ENCODE measurements around the gene SIGLEC1.

The SIGLEC1 gene

DNA sequence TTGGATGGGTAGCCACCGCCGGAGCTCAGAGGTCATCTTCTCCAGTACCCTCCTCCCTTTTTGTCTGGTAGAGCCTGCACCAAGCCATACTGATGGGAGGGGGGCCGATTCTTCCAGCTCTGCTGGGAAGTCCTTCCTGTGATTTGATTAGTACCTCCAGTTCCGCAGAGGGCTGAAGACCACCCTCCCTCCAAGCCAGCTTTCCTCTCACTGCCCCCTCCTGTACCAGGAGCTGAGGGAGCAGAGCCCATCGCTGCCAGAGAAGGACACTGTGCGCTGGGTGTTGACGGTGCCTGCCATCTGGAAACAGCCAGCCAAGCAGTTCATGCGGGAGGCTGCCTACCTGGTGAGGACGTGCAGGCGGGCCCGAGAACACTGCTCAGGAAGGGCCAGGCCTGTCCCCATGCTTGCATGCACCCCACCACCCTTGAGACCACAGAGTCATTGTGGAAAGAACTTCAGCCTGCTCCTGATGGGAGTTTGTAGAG, 33.3 kb upstream of the SIGLEC1 start:
- in situ Hi-C loops (cut with HindIII; ENCODE audit: low sequenced_read_pairs) = no loop called here
- DNase-seq (ENCODE audit: low read depth) = no peak
- H3K4me3 ChIP-seq (ENCODE audit: low read depth, low read length) = no peak overlapping the region
- TF ChIP-seq, protein P1, sequence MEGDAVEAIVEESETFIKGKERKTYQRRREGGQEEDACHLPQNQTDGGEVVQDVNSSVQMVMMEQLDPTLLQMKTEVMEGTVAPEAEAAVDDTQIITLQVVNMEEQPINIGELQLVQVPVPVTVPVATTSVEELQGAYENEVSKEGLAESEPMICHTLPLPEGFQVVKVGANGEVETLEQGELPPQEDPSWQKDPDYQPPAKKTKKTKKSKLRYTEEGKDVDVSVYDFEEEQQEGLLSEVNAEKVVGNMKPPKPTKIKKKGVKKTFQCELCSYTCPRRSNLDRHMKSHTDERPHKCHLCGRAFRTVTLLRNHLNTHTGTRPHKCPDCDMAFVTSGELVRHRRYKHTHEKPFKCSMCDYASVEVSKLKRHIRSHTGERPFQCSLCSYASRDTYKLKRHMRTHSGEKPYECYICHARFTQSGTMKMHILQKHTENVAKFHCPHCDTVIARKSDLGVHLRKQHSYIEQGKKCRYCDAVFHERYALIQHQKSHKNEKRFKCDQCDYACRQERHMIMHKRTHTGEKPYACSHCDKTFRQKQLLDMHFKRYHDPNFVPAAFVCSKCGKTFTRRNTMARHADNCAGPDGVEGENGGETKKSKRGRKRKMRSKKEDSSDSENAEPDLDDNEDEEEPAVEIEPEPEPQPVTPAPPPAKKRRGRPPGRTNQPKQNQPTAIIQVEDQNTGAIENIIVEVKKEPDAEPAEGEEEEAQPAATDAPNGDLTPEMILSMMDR (IDR thresholded peaks at IDR 0.05; ENCODE audit: low read depth, low read length, missing control alignments) = no peak

DNA sequence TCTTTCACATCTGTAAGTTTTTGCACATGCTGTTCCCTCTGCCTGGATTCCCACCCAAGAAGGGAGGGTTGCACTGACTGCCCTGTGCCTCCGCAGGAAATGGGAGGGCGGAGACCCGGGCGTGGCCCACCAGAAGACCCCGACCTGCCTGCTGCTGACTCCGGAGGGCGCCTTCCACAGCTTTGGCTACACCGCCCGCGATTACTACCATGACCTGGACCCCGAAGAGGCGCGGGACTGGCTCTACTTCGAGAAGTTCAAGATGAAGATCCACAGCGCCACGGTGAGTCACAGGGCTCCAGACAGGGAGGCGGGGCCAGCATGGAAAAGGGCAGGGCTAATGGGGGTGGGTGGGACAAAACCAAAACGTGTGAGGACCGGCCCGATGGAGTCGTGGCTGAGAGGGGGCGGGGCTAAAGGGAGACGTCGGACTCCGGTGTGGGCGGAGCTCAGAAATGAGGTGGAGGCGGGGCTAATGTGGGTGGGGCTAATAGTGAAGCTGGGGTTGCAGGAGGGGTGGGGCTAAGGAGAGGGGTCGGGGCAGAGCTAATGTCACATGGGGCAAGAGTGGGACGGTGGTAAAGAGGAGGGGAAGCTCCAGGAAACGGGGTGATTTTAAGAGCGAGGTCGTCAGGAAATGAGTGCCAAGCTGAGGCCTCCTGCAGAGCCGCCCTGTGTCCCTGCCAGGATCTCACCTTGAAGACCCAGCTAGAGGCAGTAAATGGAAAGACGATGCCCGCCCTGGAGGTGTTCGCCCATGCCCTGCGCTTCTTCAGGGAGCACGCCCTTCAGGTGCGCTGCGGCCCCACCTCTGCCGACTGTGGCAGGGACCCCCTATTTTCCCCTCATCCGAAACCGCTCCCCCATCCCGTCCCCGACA, 32.6 kb upstream of the SIGLEC1 start:
- H3K4me3 ChIP-seq (ENCODE audit: low read depth, low read length) = peak overlapping the region; percentile 10
- in situ Hi-C loops (cut with HindIII; ENCODE audit: low sequenced_read_pairs) = no loop called here
- peak; percentile 4 for DNase-seq (ENCODE audit: low read depth)
- TF ChIP-seq, protein P1 (IDR thresholded peaks at IDR 0.05; ENCODE audit: low read depth, low read length, missing control alignments) = no peak

DNA sequence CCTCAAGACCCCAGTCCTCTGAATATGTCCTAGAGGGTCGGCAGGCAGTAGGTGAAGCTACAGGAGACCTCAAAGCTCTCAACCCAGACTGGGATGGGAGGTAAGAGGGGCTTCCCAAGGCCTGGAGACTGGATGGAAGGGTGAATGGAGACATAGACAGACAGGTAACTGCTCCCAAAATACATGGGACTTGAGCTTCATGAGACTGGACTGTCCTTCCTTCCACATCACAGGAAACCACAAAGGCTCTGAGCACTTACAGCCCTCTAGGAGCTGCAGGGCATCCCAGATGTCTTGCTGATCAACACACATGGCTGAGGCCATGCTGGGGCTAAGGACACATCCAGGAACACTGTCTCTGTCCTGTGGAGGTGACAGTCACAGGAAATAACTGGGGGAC, 31.6 kb upstream of the SIGLEC1 start:
- no peak overlapping the region for H3K4me3 ChIP-seq (ENCODE audit: low read depth, low read length)
- in situ Hi-C loops (cut with HindIII; ENCODE audit: low sequenced_read_pairs) = no loop called here
- DNase-seq (ENCODE audit: low read depth) = no peak
- TF ChIP-seq, protein P1 (IDR thresholded peaks at IDR 0.05; ENCODE audit: low read depth, low read length, missing control alignments) = no peak

DNA sequence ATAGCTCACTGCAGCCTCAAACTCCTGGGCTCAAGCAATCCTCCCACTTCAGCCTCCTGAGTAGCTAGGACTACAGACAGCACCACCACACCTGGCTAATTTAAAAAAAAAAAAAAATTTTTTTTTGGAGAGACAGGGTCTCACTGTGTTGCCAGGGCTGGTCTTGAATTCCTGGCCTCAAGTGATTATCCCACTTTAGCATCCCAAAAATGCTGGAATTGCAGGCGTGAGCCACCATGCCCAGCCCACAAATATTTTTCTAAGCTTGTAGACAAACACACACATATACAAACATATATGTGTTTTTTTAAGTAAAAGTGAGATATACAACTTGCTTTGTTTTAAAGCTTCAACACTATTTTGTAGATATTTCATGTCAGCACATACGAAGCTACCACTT, 30.9 kb upstream of the SIGLEC1 start:
- DNase-seq (ENCODE audit: low read depth) = no peak
- TF ChIP-seq, protein P1 (IDR thresholded peaks at IDR 0.05; ENCODE audit: low read depth, low read length, missing control alignments) = no peak
- in situ Hi-C loops (cut with HindIII; ENCODE audit: low sequenced_read_pairs) = no loop called here
- H3K4me3 ChIP-seq (ENCODE audit: low read depth, low read length) = no peak overlapping the region

- DNase-seq (ENCODE audit: low read depth) = no peak
- in situ Hi-C loops (cut with HindIII; ENCODE audit: low sequenced_read_pairs) = no loop called here
- H3K4me3 ChIP-seq (ENCODE audit: low read depth, low read length) = no peak overlapping the region
- TF ChIP-seq, protein P1 (IDR thresholded peaks at IDR 0.05; ENCODE audit: low read depth, low read length, missing control alignments) = no peak
Observed at GRCh38 chr20:3741836-3742458, 29.5 kb upstream of the SIGLEC1 start.

GRCh38 chr20:3740615-3741301, 28.4 kb upstream of the SIGLEC1 start:
- H3K4me3 ChIP-seq (ENCODE audit: low read depth, low read length) = no peak overlapping the region
- TF ChIP-seq, protein P1 (IDR thresholded peaks at IDR 0.05; ENCODE audit: low read depth, low read length, missing control alignments) = no peak
- in situ Hi-C loops (cut with HindIII; ENCODE audit: low sequenced_read_pairs) = no loop called here
- DNase-seq (ENCODE audit: low read depth) = no peak
